Measurements from ENCODE around the gene KPNA5. TPM values are rescaled to one million over a fixed set of nuclear protein-coding genes. Genes with fewer than 3 reads are reported as not detected.
A peak's percentile ranks its signal among the peaks of the same experiment; 100 is the strongest.

The KPNA5 gene
- total RNA-seq, 1 experiment from 2014 or later: 12.2 TPM

DNA sequence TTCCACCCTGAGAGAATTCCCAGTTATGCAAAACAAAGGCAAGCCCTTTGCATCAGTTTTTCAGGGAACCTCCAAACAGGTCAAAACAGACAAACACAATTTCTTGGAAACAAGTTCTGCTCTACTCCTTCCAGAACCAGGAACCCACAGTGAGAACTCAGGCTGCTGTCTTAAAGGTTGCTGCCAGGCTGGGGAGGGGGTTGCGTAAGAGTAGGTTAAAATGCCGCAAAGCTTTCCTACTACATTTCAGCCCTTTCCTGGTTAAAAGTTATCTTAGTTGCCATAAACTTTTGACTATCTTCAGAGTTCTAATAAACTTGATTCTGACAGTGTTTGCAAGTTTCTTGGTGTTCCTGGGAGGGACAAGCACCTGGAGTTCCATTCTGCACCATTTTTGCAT is 33.8 kb downstream of the KPNA5 start:
- Mint-ChIP-seq H3K4me3 (no peak overlapping the region), H3K4me1 (peaks cover 4% of the 10 kb centered on the region; the same call in 1 of the 2 replicates), H3K27ac (peak overlapping the region; percentile 42; the same call in 1 of the 2 replicates), H3K36me3 (peaks cover 65% of the 10 kb centered on the region), H3K27me3 (ENCODE audit: low read depth) (no peaks in the 10 kb centered on the region), H3K9me3 (peaks cover 12% of the 10 kb centered on the region)
- ATAC-seq (no peak), DNase-seq (ENCODE audit: low spot score) (no peak)
- ChIA-PET CTCF (no interaction called here), POLR2A (no interaction called here)
- TF ChIP-seq, protein P1, sequence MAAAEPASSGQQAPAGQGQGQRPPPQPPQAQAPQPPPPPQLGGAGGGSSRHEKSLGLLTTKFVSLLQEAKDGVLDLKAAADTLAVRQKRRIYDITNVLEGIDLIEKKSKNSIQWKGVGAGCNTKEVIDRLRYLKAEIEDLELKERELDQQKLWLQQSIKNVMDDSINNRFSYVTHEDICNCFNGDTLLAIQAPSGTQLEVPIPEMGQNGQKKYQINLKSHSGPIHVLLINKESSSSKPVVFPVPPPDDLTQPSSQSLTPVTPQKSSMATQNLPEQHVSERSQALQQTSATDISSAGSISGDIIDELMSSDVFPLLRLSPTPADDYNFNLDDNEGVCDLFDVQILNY (CRISPR knock-in tag; IDR thresholded peaks at IDR 0.05): no peak
- TF ChIP-seq ELF4 (CRISPR knock-in tag; IDR thresholded peaks at IDR 0.05; ENCODE audit: low read depth) (no peak), TCF7 (CRISPR knock-in tag; IDR thresholded peaks at IDR 0.05; ENCODE audit: low read depth) (no peak), HMGA2 (CRISPR knock-in tag; IDR thresholded peaks at IDR 0.05) (no peak), NR3C1 (CRISPR knock-in tag; conservative IDR thresholded peaks at IDR 0.05; ENCODE audit: low read depth) (no peak), SMAD4 (CRISPR knock-in tag; IDR thresholded peaks at IDR 0.05) (no peak), ESRRA (CRISPR knock-in tag; IDR thresholded peaks at IDR 0.05; ENCODE audit: borderline replicate concordance) (no peak), MYBL2 (CRISPR knock-in tag; IDR thresholded peaks at IDR 0.05) (no peak), ERG (CRISPR knock-in tag; IDR thresholded peaks at IDR 0.05) (no peak), AR (CRISPR knock-in tag; IDR thresholded peaks at IDR 0.05) (no peak), CREM (CRISPR knock-in tag; IDR thresholded peaks at IDR 0.05) (no peak), SMAD3 (CRISPR knock-in tag; IDR thresholded peaks at IDR 0.05; ENCODE audit: borderline replicate concordance) (no peak), GTF2I (CRISPR knock-in tag; conservative IDR thresholded peaks at IDR 0.05) (no peak), ZBTB21 (CRISPR knock-in tag; IDR thresholded peaks at IDR 0.05; ENCODE audit: borderline replicate concordance) (no peak), TP53 (CRISPR knock-in tag; IDR thresholded peaks at IDR 0.05) (no peak), JAZF1 (CRISPR knock-in tag; IDR thresholded peaks at IDR 0.05) (no peak)
- TF ChIP-seq, protein P2, sequence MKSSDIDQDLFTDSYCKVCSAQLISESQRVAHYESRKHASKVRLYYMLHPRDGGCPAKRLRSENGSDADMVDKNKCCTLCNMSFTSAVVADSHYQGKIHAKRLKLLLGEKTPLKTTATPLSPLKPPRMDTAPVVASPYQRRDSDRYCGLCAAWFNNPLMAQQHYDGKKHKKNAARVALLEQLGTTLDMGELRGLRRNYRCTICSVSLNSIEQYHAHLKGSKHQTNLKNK (CRISPR knock-in tag; IDR thresholded peaks at IDR 0.05): no peak

DNA sequence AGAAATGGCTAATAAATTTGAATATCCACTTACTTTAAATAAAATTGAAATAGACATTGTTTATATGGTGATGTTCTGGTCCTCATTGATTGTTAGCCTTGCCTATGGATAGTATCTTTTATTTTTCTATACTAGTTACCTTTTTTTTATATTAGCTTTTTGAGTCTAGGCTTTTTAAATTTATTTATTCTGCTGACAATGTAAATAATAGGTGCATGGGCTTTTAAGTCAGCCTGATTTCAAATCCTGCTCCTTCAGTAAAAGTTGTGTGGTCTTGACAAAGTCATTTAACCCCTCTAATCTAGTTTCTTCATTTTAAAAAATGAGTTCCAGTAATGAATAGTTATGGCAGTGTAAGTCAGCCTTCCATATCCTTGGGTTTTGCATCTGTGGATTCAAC is 45.9 kb downstream of the KPNA5 start:
- H3K4me3 Mint-ChIP-seq: no peak overlapping the region
- CTCF ChIA-PET: no interaction called here
- TF ChIP-seq RORB (CRISPR knock-in tag; IDR thresholded peaks at IDR 0.05) (no peak), FOXK1 (CRISPR knock-in tag; IDR thresholded peaks at IDR 0.05) (no peak), EMX1 (CRISPR knock-in tag; IDR thresholded peaks at IDR 0.05) (no peak), ZSCAN18 (CRISPR knock-in tag; IDR thresholded peaks at IDR 0.05) (no peak), GTF2I (CRISPR knock-in tag; conservative IDR thresholded peaks at IDR 0.05) (no peak), SP1 (CRISPR knock-in tag; conservative IDR thresholded peaks at IDR 0.05) (no peak), NR1H2 (CRISPR knock-in tag; IDR thresholded peaks at IDR 0.05) (no peak), ERG (CRISPR knock-in tag; IDR thresholded peaks at IDR 0.05) (no peak), PRRX2 (CRISPR knock-in tag; IDR thresholded peaks at IDR 0.05) (no peak), ZNF263 (CRISPR knock-in tag; IDR thresholded peaks at IDR 0.05; ENCODE audit: low read depth) (no peak)
- TF ChIP-seq, protein P3, sequence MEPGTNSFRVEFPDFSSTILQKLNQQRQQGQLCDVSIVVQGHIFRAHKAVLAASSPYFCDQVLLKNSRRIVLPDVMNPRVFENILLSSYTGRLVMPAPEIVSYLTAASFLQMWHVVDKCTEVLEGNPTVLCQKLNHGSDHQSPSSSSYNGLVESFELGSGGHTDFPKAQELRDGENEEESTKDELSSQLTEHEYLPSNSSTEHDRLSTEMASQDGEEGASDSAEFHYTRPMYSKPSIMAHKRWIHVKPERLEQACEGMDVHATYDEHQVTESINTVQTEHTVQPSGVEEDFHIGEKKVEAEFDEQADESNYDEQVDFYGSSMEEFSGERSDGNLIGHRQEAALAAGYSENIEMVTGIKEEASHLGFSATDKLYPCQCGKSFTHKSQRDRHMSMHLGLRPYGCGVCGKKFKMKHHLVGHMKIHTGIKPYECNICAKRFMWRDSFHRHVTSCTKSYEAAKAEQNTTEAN (CRISPR knock-in tag; IDR thresholded peaks at IDR 0.05): no peak

More for the DNA sequence above, 45.9 kb downstream of the KPNA5 start:
- no peaks in the 10 kb centered on the region for H3K9me3 Mint-ChIP-seq
- H3K27me3 Mint-ChIP-seq (ENCODE audit: low read depth): no peaks in the 10 kb centered on the region
- ATAC-seq (no peak), DNase-seq (ENCODE audit: low spot score) (no peak)
- peaks cover 29% of the 10 kb centered on the region for H3K36me3 Mint-ChIP-seq
- POLR2A ChIA-PET: no interaction called here
- H3K4me1 Mint-ChIP-seq: no peaks in the 10 kb centered on the region
- H3K27ac Mint-ChIP-seq: no peak overlapping the region
